ENCODE data around the gene ZNF23.

Gene ZNF23

GRCh38 chr16:71467810-71468209 lies 5.8 kb upstream of the ZNF23 start:
- DNase-seq = no peak

GRCh38 chr16:71464231-71464630 lies 2.2 kb upstream of the ZNF23 start:
- no peak for DNase-seq

GRCh38 chr16:71460941-71461340 lies 1.1 kb downstream of the ZNF23 start:
- no peak for DNase-seq

GRCh38 chr16:71460236-71460635 lies 1.8 kb downstream of the ZNF23 start:
- DNase-seq = no peak

GRCh38 chr16:71459510-71459909 lies 2.5 kb downstream of the ZNF23 start:
- no peak for DNase-seq

GRCh38 chr16:71456801-71457200 lies 5.2 kb downstream of the ZNF23 start:
- DNase-seq = no peak

- no peak for DNase-seq
Observed at GRCh38 chr16:71453036-71453435, 9.0 kb downstream of the ZNF23 start.

GRCh38 chr16:71449020-71449419 lies 13.0 kb downstream of the ZNF23 start:
- no peak for DNase-seq

- no peak for DNase-seq
Observed at GRCh38 chr16:71448274-71448866, 13.7 kb downstream of the ZNF23 start.

GRCh38 chr16:71443714-71444113 lies 18.3 kb downstream of the ZNF23 start:
- DNase-seq = no peak

GRCh38 chr16:71442051-71442440 lies 20.0 kb downstream of the ZNF23 start, which contains the start of gene TLE7:
TLE7 (minus strand) TSS chr16:71442054; CDS start chr16:71433324, 8,730 bp downstream.
- DNase-seq = no peak

GRCh38 chr16:71441348-71442050 lies 20.5 kb downstream of the ZNF23 start:
- DNase-seq = no peak

GRCh38 chr16:71440669-71441347 lies 21.2 kb downstream of the ZNF23 start:
- no peak for DNase-seq

GRCh38 chr16:71439523-71439922 lies 22.5 kb downstream of the ZNF23 start:
- no peak for DNase-seq

- no peak for DNase-seq
Observed at GRCh38 chr16:71436473-71436872, 25.6 kb downstream of the ZNF23 start.

GRCh38 chr16:71432906-71433305 lies 29.1 kb downstream of the ZNF23 start:
- no peak for DNase-seq

- no peak for DNase-seq
Observed at GRCh38 chr16:71431991-71432390, 30.1 kb downstream of the ZNF23 start.

- no peak for DNase-seq
Observed at GRCh38 chr16:71431176-71431575, 30.9 kb downstream of the ZNF23 start.

GRCh38 chr16:71430744-71431143 lies 31.3 kb downstream of the ZNF23 start:
- DNase-seq = no peak

- no peak for DNase-seq
Observed at GRCh38 chr16:71429581-71429980, 32.5 kb downstream of the ZNF23 start.

- no peak for DNase-seq
Observed at GRCh38 chr16:71428883-71429282, 33.2 kb downstream of the ZNF23 start.

- DNase-seq = no peak
Observed at GRCh38 chr16:71428385-71428784, 33.7 kb downstream of the ZNF23 start.

GRCh38 chr16:71426880-71427615 lies 35.0 kb downstream of the ZNF23 start:
- no peak for DNase-seq

All from DMS79 treated with DMSO at 0.1 percent for 48 hours (cell line).